ENCODE measurements around the gene MACF1. TPM values are rescaled to one million over a fixed set of nuclear protein-coding genes. Genes with fewer than 3 reads are reported as not detected.

Gene MACF1
- total RNA-seq, 1 donor from 2014 or later = 657 TPM

DNA sequence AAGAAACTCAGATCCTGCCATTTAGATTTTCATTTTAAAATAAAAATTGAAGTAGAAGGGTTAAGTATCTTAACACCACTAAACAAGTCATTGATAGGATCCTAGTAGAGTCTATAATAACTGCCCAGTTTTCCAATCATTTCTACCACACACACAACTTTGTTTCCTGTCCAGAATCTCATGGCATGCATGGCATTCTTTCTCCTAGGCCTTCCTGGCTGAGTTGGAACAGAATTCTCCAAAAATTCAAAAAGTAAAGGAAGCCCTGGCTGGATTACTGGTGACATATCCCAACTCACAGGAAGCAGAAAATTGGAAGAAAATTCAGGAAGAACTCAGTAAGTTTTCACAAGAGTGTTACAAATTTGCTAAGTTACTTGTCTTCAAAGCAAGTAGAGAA lies 175.5 kb downstream of the MACF1 start:
- no peak for DNase-seq
- H3K4me1 Mint-ChIP-seq (ENCODE audit: low read depth, unreplicated experiment) = no peaks in the 10 kb centered on the region
- H3K4me3 Mint-ChIP-seq (ENCODE audit: unreplicated experiment) = no peak overlapping the region
- peaks cover 5% of the 10 kb centered on the region for H3K27me3 Mint-ChIP-seq (ENCODE audit: unreplicated experiment)
- TF ChIP-seq, protein P1, sequence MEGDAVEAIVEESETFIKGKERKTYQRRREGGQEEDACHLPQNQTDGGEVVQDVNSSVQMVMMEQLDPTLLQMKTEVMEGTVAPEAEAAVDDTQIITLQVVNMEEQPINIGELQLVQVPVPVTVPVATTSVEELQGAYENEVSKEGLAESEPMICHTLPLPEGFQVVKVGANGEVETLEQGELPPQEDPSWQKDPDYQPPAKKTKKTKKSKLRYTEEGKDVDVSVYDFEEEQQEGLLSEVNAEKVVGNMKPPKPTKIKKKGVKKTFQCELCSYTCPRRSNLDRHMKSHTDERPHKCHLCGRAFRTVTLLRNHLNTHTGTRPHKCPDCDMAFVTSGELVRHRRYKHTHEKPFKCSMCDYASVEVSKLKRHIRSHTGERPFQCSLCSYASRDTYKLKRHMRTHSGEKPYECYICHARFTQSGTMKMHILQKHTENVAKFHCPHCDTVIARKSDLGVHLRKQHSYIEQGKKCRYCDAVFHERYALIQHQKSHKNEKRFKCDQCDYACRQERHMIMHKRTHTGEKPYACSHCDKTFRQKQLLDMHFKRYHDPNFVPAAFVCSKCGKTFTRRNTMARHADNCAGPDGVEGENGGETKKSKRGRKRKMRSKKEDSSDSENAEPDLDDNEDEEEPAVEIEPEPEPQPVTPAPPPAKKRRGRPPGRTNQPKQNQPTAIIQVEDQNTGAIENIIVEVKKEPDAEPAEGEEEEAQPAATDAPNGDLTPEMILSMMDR (IDR thresholded peaks at IDR 0.05; ENCODE audit: partially characterized antibody, unreplicated experiment) = no peak
- peaks cover 5% of the 10 kb centered on the region for H3K9me3 Mint-ChIP-seq (ENCODE audit: unreplicated experiment)
- H3K36me3 Mint-ChIP-seq (ENCODE audit: unreplicated experiment) = no peaks in the 10 kb centered on the region
- H3K27ac Mint-ChIP-seq (ENCODE audit: unreplicated experiment) = no peak overlapping the region

DNA sequence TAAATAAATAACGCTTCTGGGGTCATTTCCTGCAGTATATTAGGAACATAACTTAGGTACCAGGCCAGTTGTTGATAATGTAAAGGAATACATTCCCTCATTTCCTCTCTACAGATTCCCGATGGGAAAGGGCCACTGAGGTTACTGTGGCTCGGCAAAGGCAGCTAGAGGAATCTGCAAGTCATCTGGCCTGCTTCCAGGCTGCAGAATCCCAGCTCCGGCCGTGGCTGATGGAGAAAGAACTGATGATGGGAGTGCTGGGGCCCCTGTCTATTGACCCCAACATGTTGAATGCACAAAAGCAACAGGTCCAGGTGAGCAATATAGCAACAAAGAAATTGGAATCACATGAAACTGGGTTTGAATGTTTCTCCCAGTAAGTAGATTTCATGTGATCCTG lies 177.3 kb downstream of the MACF1 start:
- peaks cover 7% of the 10 kb centered on the region for H3K27me3 Mint-ChIP-seq (ENCODE audit: unreplicated experiment)
- peaks cover 11% of the 10 kb centered on the region for H3K9me3 Mint-ChIP-seq (ENCODE audit: unreplicated experiment)

DNA sequence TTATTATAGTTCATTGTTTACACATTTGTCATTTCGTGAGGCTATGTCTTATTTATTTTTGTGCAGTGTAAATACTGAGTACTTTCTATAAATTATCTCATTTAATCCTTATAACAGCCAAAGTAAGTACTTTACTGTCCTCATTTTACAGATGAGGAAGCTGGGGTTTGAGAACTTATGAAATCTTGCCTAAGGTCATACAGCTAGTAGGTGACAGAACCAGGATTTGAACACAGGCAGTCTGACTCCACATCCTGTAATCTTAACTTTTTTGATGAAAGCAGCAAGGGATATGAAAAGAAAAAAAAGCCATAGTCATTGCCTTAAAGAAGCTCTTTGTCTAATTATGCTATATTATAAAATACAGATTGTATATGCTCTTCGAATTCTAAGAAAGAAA lies 179.8 kb downstream of the MACF1 start:
- TF ChIP-seq, protein P1 (IDR thresholded peaks at IDR 0.05; ENCODE audit: partially characterized antibody, unreplicated experiment) = no peak
- no peak for DNase-seq
- H3K36me3 Mint-ChIP-seq (ENCODE audit: unreplicated experiment) = peaks cover 5% of the 10 kb centered on the region
- H3K4me1 Mint-ChIP-seq (ENCODE audit: low read depth, unreplicated experiment) = no peaks in the 10 kb centered on the region
- H3K4me3 Mint-ChIP-seq (ENCODE audit: unreplicated experiment) = no peak overlapping the region
- H3K27me3 Mint-ChIP-seq (ENCODE audit: unreplicated experiment) = peaks cover 8% of the 10 kb centered on the region
- H3K9me3 Mint-ChIP-seq (ENCODE audit: unreplicated experiment) = peaks cover 12% of the 10 kb centered on the region
- H3K27ac Mint-ChIP-seq (ENCODE audit: unreplicated experiment) = no peak overlapping the region

More for the DNA sequence above, 177.3 kb downstream of the MACF1 start:
- DNase-seq = no peak
- no peak overlapping the region for H3K27ac Mint-ChIP-seq (ENCODE audit: unreplicated experiment)
- H3K36me3 Mint-ChIP-seq (ENCODE audit: unreplicated experiment) = no peaks in the 10 kb centered on the region
- no peaks in the 10 kb centered on the region for H3K4me1 Mint-ChIP-seq (ENCODE audit: low read depth, unreplicated experiment)
- TF ChIP-seq, protein P1 (IDR thresholded peaks at IDR 0.05; ENCODE audit: partially characterized antibody, unreplicated experiment) = no peak
- no peak overlapping the region for H3K4me3 Mint-ChIP-seq (ENCODE audit: unreplicated experiment)

DNA sequence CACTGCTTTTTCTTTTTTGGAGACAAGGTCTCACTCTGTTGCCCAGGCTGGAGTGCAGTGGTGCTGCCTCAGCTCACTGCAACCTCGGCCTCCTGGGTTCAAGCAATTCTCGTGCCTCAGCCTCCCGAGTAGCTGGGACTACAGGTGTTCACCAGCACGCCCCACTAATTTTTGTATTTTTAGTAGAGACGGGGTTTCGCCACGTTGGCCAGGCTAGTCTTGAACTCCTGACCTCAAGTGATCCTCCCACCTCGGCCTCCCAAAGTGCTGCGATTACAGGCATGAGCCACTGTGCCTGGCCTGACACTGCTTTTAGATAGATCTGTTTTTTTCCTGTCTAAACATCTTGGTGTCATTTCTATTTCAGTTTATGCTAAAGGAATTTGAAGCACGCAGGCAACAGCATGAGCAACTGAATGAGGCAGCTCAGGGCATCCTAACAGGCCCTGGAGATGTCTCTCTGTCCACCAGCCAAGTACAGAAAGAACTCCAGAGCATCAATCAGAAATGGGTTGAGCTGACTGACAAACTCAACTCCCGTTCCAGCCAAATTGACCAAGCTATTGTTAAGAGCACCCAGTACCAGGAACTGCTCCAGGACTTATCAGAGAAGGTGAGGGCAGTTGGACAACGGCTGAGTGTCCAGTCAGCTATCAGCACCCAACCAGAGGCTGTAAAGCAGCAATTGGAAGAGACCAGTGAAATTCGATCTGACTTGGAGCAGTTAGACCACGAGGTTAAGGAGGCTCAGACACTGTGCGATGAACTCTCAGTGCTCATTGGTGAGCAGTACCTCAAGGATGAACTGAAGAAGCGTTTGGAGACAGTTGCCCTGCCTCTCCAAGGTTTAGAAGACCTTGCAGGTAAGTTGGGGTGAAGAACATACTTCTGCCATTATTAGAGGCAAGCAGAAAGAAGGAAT lies 180.8 kb downstream of the MACF1 start:
- Mint-ChIP-seq H3K4me3 (ENCODE audit: unreplicated experiment) (no peak overlapping the region), H3K9me3 (ENCODE audit: unreplicated experiment) (peaks cover 12% of the 10 kb centered on the region), H3K27ac (ENCODE audit: unreplicated experiment) (no peak overlapping the region), H3K27me3 (ENCODE audit: unreplicated experiment) (peaks cover 8% of the 10 kb centered on the region), H3K4me1 (ENCODE audit: low read depth, unreplicated experiment) (no peaks in the 10 kb centered on the region), H3K36me3 (ENCODE audit: unreplicated experiment) (peaks cover 5% of the 10 kb centered on the region)
- DNase-seq = no peak
- TF ChIP-seq, protein P1 (IDR thresholded peaks at IDR 0.05; ENCODE audit: partially characterized antibody, unreplicated experiment) = no peak

DNA sequence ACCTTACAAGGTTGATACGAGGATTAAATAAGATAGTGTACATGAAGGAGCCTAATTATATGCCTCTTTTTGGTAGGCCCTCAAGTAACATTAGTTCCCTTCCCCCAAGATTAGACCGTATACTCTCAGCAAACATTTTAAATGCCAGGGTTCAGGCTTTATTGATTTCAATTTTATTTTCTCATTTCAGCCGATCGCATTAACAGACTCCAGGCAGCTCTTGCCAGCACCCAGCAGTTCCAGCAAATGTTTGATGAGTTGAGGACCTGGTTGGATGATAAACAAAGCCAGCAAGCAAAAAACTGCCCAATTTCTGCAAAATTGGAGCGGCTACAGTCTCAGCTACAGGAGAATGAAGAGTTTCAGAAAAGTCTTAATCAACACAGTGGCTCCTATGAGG lies 182.5 kb downstream of the MACF1 start:
- Mint-ChIP-seq H3K9me3 (ENCODE audit: unreplicated experiment) (peaks cover 10% of the 10 kb centered on the region), H3K27ac (ENCODE audit: unreplicated experiment) (no peak overlapping the region), H3K27me3 (ENCODE audit: unreplicated experiment) (peaks cover 8% of the 10 kb centered on the region), H3K4me3 (ENCODE audit: unreplicated experiment) (no peak overlapping the region), H3K36me3 (ENCODE audit: unreplicated experiment) (peaks cover 5% of the 10 kb centered on the region), H3K4me1 (ENCODE audit: low read depth, unreplicated experiment) (peaks cover 9% of the 10 kb centered on the region)
- no peak for DNase-seq
- TF ChIP-seq, protein P1 (IDR thresholded peaks at IDR 0.05; ENCODE audit: partially characterized antibody, unreplicated experiment) = no peak
